Panc1 (cell line): ENCODE measurements around the gene TMUB1. TPM values are rescaled to one million over a fixed set of nuclear protein-coding genes. Genes with fewer than 3 reads are reported as not detected.

Experiments used
- ATAC-seq: fragments of 200-7000 bp; cut with Tn5 transposase; 2 replicates; pipeline ENCODE4 v1.9.1; 2020; ENCODE audit warnings: mild to moderate bottlenecking, moderate library complexity
- BruUV-seq: library from RNA; stranded (reverse); fragments of 400-500 nt; replicated peaks from 2 replicates; lab custom pipeline; 2021; lab: Mats Ljungman, UMichigan
- CTCF ChIA-PET: fragments of 300-600 bp; sonication (Branson Sonifier 250); formaldehyde crosslinking; loops from one replicate; lab custom pipeline; 2022; ENCODE audit warnings: antibody characterized with exemption; lab: Charles Lee
- POLR2A ChIA-PET: fragments of 300-600 bp; sonication (Branson Sonifier 250); formaldehyde crosslinking; loops from one replicate; lab custom pipeline; 2022; ENCODE audit warnings: antibody characterized with exemption; lab: Charles Lee
- DNase-seq: peaks from one replicate; pipeline ENCODE4 v3.0.0-alpha.2; 2010; ENCODE audit warnings: low read depth, low spot score
- H3K27ac ChIP-seq: 2 replicates; pipeline ENCODE4 v1.5.1; 2011; ENCODE audit warnings: mild to moderate bottlenecking, low read length, inconsistent platforms
- H3K27me3 ChIP-seq: fragments of 200-500 bp; sonication (Bioruptor generic); 2 replicates; pipeline ENCODE4 v1.6.0; 2014; ENCODE audit warnings: low read length, inconsistent platforms; ENCODE audit not compliant: control insufficient read depth, insufficient read depth
- H3K36me3 ChIP-seq: fragments of 200-500 bp; sonication (Bioruptor generic); 2 replicates; pipeline ENCODE4 v1.5.1; 2014; ENCODE audit warnings: inconsistent platforms, mild to moderate bottlenecking, low read length, moderate library complexity; ENCODE audit not compliant: control insufficient read depth, insufficient read depth
- H3K4me1 ChIP-seq: 2 replicates; pipeline ENCODE4 v1.5.1; 2011; ENCODE audit warnings: inconsistent platforms, mild to moderate bottlenecking, low read length, moderate library complexity; ENCODE audit not compliant: control insufficient read depth, insufficient read depth
- H3K4me3 ChIP-seq, 2 experiments: 2 replicates each; pipeline ENCODE4 v1.5.1; 2011 to 2012; ENCODE audit warnings: low read depth in 2 of 2, low read length in 2 of 2, mild to moderate bottlenecking in 2 of 2, inconsistent platforms in 1 of 2, moderate library complexity in 1 of 2
- H3K9me3 ChIP-seq: fragments of 200-500 bp; sonication (Bioruptor generic); 2 replicates; pipeline ENCODE4 v1.5.1; 2014; ENCODE audit warnings: low read depth, mild to moderate bottlenecking, inconsistent platforms, low read length, moderate library complexity; ENCODE audit not compliant: control insufficient read depth, insufficient read depth
- POLR2AphosphoS5 ChIP-seq: IDR thresholded peaks from 2 replicates; pipeline ENCODE4 v1.6.1; 2012; ENCODE audit warnings: mild to moderate bottlenecking, low read depth, low read length, moderate library complexity
- SIN3A ChIP-seq: IDR thresholded peaks from 2 replicates; pipeline ENCODE4 v1.6.1; 2012; ENCODE audit warnings: low read depth, mild to moderate bottlenecking, low read length, moderate library complexity, borderline replicate concordance; ENCODE audit not compliant: insufficient read depth
- TCF7L2 ChIP-seq: IDR thresholded peaks from 2 replicates; pipeline ENCODE4 v1.6.1; 2011; ENCODE audit warnings: mild to moderate bottlenecking, low read depth, low read length, inconsistent platforms
- in situ Hi-C: cut with HindIII; loops from 2 replicates; pipeline ENCODE4 v1.10.0; 2016; ENCODE audit warnings: low sequenced_read_pairs, low pct_unique_long_range_greater_than_20kb
- intact Hi-C: fragments of 100-400 bp; cut with micrococcal nuclease; formaldehyde crosslinking; loops from one replicate; pipeline ENCODE4 v1.10.0; 2022; ENCODE audit not compliant: unreplicated experiment
- total RNA-seq: library from RNA; stranded (reverse); gene quantifications from one replicate; pipeline ENCODE4 v1.2.1, GENCODE V29; 2021; ENCODE audit not compliant: unreplicated experiment
- TF ChIP-seq, protein P1 (sequence below): fragments of 450-650 bp; IDR thresholded peaks from 2 replicates; pipeline ENCODE4 v1.5.1; 2017; ENCODE audit warnings: mild to moderate bottlenecking
- TF ChIP-seq, protein P2 (sequence below), 2 experiments: IDR thresholded peaks; 2 replicates each; pipeline ENCODE4 v1.6.1; 2011 to 2012; ENCODE audit warnings: low read depth in 2 of 2, control low read depth in 1 of 2, low read length in 1 of 2, mild to moderate bottlenecking in 1 of 2, moderate library complexity in 1 of 2; ENCODE audit not compliant: insufficient read depth in 1 of 2

TMUB1 gene
- total RNA-seq, 1 experiment from 2014 or later = 112 TPM

GRCh38 chr7:151091988-151092387, 8.7 kb upstream of the TMUB1 start:
- POLR2A ChIA-PET = no interaction called here
- Histone ChIP-seq H3K36me3 (no peaks in the 10 kb centered on the region; the same call in 1 of the 2 replicates), H3K27me3 (no peaks in the 10 kb centered on the region), H3K9me3 (no peaks in the 10 kb centered on the region), H3K4me3 (no peak overlapping the region), H3K27ac (no peak overlapping the region), H3K4me1 (peaks cover 27% of the 10 kb centered on the region; the same call in 1 of the 2 replicates)
- DNase-seq (no peak), ATAC-seq (no peak)
- no TSS peak for BruUV-seq
- in situ Hi-C loops (no loop called here), intact Hi-C loops (no loop called here)
- TF ChIP-seq TCF7L2 (no peak), POLR2AphosphoS5 (no peak), SIN3A (no peak)
- TF ChIP-seq, protein P1, sequence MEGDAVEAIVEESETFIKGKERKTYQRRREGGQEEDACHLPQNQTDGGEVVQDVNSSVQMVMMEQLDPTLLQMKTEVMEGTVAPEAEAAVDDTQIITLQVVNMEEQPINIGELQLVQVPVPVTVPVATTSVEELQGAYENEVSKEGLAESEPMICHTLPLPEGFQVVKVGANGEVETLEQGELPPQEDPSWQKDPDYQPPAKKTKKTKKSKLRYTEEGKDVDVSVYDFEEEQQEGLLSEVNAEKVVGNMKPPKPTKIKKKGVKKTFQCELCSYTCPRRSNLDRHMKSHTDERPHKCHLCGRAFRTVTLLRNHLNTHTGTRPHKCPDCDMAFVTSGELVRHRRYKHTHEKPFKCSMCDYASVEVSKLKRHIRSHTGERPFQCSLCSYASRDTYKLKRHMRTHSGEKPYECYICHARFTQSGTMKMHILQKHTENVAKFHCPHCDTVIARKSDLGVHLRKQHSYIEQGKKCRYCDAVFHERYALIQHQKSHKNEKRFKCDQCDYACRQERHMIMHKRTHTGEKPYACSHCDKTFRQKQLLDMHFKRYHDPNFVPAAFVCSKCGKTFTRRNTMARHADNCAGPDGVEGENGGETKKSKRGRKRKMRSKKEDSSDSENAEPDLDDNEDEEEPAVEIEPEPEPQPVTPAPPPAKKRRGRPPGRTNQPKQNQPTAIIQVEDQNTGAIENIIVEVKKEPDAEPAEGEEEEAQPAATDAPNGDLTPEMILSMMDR = no peak
- TF ChIP-seq, protein P2, sequence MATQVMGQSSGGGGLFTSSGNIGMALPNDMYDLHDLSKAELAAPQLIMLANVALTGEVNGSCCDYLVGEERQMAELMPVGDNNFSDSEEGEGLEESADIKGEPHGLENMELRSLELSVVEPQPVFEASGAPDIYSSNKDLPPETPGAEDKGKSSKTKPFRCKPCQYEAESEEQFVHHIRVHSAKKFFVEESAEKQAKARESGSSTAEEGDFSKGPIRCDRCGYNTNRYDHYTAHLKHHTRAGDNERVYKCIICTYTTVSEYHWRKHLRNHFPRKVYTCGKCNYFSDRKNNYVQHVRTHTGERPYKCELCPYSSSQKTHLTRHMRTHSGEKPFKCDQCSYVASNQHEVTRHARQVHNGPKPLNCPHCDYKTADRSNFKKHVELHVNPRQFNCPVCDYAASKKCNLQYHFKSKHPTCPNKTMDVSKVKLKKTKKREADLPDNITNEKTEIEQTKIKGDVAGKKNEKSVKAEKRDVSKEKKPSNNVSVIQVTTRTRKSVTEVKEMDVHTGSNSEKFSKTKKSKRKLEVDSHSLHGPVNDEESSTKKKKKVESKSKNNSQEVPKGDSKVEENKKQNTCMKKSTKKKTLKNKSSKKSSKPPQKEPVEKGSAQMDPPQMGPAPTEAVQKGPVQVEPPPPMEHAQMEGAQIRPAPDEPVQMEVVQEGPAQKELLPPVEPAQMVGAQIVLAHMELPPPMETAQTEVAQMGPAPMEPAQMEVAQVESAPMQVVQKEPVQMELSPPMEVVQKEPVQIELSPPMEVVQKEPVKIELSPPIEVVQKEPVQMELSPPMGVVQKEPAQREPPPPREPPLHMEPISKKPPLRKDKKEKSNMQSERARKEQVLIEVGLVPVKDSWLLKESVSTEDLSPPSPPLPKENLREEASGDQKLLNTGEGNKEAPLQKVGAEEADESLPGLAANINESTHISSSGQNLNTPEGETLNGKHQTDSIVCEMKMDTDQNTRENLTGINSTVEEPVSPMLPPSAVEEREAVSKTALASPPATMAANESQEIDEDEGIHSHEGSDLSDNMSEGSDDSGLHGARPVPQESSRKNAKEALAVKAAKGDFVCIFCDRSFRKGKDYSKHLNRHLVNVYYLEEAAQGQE (IDR thresholded peaks at IDR 0.05; ENCODE audit: insufficient read depth in 1 of 2, low read depth in 2 of 2, low read length in 1 of 2) = no peak
- CTCF ChIA-PET = no interaction called here

DNA sequence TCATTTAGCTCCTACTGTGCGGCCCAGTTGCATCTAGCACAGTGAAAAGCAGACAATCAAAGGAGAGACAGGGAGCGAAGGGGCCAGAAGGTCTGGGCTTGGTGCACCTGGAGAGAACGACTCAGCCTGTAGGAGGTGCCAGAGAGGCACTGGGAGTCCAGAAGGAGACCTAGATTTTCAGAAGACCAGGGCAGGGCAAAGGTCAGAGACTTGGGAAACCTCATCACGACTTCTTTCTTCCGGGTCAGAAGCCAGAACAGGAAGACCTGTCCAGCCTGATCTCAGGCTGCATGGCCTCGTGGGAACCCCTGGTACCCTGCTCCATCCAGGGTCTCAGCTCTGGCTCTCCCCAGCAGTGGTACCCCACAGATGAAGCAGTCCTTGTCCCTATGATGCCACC, 8.1 kb upstream of the TMUB1 start:
- no peaks in the 10 kb centered on the region for H3K27me3 ChIP-seq
- DNase-seq = no peak
- intact Hi-C loops = no loop called here
- no peaks in the 10 kb centered on the region; the same call in 1 of the 2 replicates for H3K36me3 ChIP-seq
- peaks cover 27% of the 10 kb centered on the region; the same call in 1 of the 2 replicates for H3K4me1 ChIP-seq
- no peak overlapping the region for H3K4me3 ChIP-seq
- no peak overlapping the region for H3K27ac ChIP-seq
- ATAC-seq = no peak
- POLR2A ChIA-PET = no interaction called here
- H3K9me3 ChIP-seq = no peaks in the 10 kb centered on the region
- in situ Hi-C loops = no loop called here
- TF ChIP-seq, protein P1 = peak; percentile 82
- TF ChIP-seq TCF7L2 = no peak
- TF ChIP-seq, protein P2 (IDR thresholded peaks at IDR 0.05; ENCODE audit: insufficient read depth in 1 of 2, low read depth in 2 of 2, low read length in 1 of 2) = no peak
- CTCF ChIA-PET = no interaction called here
- BruUV-seq = no TSS peak
